SU-DHL-6 (cell line): ENCODE data around the gene SFT2D3.
"Not testable (repeated sequence)": the region's sequence is repeated elsewhere in the genome, so short reads cannot be mapped to it uniquely, and the experiment has no call there.

Experiments
- CTCF ChIP-seq: fragments of 200-600 bp; sonication (generic); IDR thresholded peaks from one replicate; pipeline ENCODE4 v1.5.1; 2017; ENCODE audit warnings: antibody characterized with exemption, mild to moderate bottlenecking, low read length, moderate library complexity; ENCODE audit not compliant: insufficient read depth, poor library complexity, severe bottlenecking
- EZH2phosphoT487 ChIP-seq: fragments of 200-600 bp; sonication (generic), shearing (Covaris generic); conservative IDR thresholded peaks from 2 replicates; pipeline ENCODE4 v1.6.1; 2018; ENCODE audit warnings: mild to moderate bottlenecking, antibody characterized with exemption, low read length, moderate library complexity, mixed read lengths

- not testable (repeated sequence) for TF ChIP-seq CTCF, EZH2phosphoT487
Observed at GRCh38 chr2:127749537-127749936, 48.2 kb downstream of the SFT2D3 start.
